Osteocyte (in vitro differentiated cells): ENCODE data around the gene RPL39L. TPM values are rescaled to one million over a fixed set of nuclear protein-coding genes. Genes with fewer than 3 reads are reported as not detected.

Experiments
- DNase-seq: peaks from one replicate; pipeline ENCODE4 v3.0.0; 2021; ENCODE audit warnings: mixed read lengths; ENCODE audit not compliant: unreplicated experiment; ENCODE audit errors: extremely low spot score
- H3K27ac Mint-ChIP-seq: one replicate; pipeline ENCODE4 v1.8.0; 2021; ENCODE audit warnings: mild to moderate bottlenecking, mixed read lengths; ENCODE audit not compliant: unreplicated experiment
- H3K27me3 Mint-ChIP-seq: one replicate; pipeline ENCODE4 v1.8.0; 2021; ENCODE audit warnings: mixed read lengths; ENCODE audit not compliant: unreplicated experiment
- H3K36me3 Mint-ChIP-seq: one replicate; pipeline ENCODE4 v1.8.0; 2021; ENCODE audit warnings: mixed read lengths; ENCODE audit not compliant: unreplicated experiment
- H3K4me1 Mint-ChIP-seq: one replicate; pipeline ENCODE4 v1.8.0; 2021; ENCODE audit warnings: mixed read lengths; ENCODE audit not compliant: unreplicated experiment
- H3K4me3 Mint-ChIP-seq: one replicate; pipeline ENCODE4 v1.8.0; 2021; ENCODE audit warnings: mild to moderate bottlenecking, moderate library complexity, mixed read lengths; ENCODE audit not compliant: unreplicated experiment
- H3K9me3 Mint-ChIP-seq: one replicate; pipeline ENCODE4 v1.8.0; 2021; ENCODE audit warnings: mixed read lengths; ENCODE audit not compliant: unreplicated experiment
- CTCF ChIP-seq: fragments of 200-600 bp; sonication (generic); IDR thresholded peaks from 2 replicates; pipeline ENCODE4 v1.5.0; 2021; ENCODE audit warnings: antibody characterized with exemption, mild to moderate bottlenecking, moderate library complexity
- total RNA-seq: library from RNA; stranded (reverse); gene quantifications from 2 replicates; pipeline ENCODE4 v1.2.1, GENCODE V29; 2021

The RPL39L gene
- total RNA-seq, 1 donor from 2014 or later: 19.5 TPM

- TF ChIP-seq CTCF: no peak
- Mint-ChIP-seq H3K9me3 (no peaks in the 10 kb centered on the region), H3K4me1 (no peaks in the 10 kb centered on the region), H3K36me3 (peaks cover 2% of the 10 kb centered on the region), H3K4me3 (no peak overlapping the region), H3K27me3 (no peaks in the 10 kb centered on the region), H3K27ac (no peak overlapping the region)
- DNase-seq: no peak
Observed at GRCh38 chr3:187114511-187114910, 24.8 kb downstream of the RPL39L start.

- H3K4me1 Mint-ChIP-seq: no peaks in the 10 kb centered on the region
- H3K27me3 Mint-ChIP-seq: no peaks in the 10 kb centered on the region
- TF ChIP-seq CTCF: peak; percentile 65
- no peak for DNase-seq
- no peaks in the 10 kb centered on the region for H3K9me3 Mint-ChIP-seq
- H3K36me3 Mint-ChIP-seq: peaks cover 2% of the 10 kb centered on the region
- no peak overlapping the region for H3K27ac Mint-ChIP-seq
- H3K4me3 Mint-ChIP-seq: no peak overlapping the region
Observed at GRCh38 chr3:187112934-187113793, 26.1 kb downstream of the RPL39L start.

- Mint-ChIP-seq H3K36me3 (no peaks in the 10 kb centered on the region), H3K9me3 (no peaks in the 10 kb centered on the region), H3K4me3 (no peak overlapping the region), H3K27me3 (no peaks in the 10 kb centered on the region), H3K27ac (no peak overlapping the region), H3K4me1 (no peaks in the 10 kb centered on the region)
- DNase-seq: no peak
- TF ChIP-seq CTCF: no peak
Observed at GRCh38 chr3:187110156-187110555, 29.1 kb downstream of the RPL39L start.

- TF ChIP-seq CTCF: no peak
- Mint-ChIP-seq H3K27me3 (no peaks in the 10 kb centered on the region), H3K36me3 (no peaks in the 10 kb centered on the region), H3K27ac (no peak overlapping the region), H3K4me1 (no peaks in the 10 kb centered on the region), H3K9me3 (no peaks in the 10 kb centered on the region), H3K4me3 (no peak overlapping the region)
- no peak for DNase-seq
Observed at GRCh38 chr3:187107989-187108388, 31.3 kb downstream of the RPL39L start.

GRCh38 chr3:187105700-187106099, 33.6 kb downstream of the RPL39L start:
- H3K9me3 Mint-ChIP-seq: no peaks in the 10 kb centered on the region
- no peak for TF ChIP-seq CTCF
- H3K36me3 Mint-ChIP-seq: no peaks in the 10 kb centered on the region
- no peaks in the 10 kb centered on the region for H3K27me3 Mint-ChIP-seq
- H3K27ac Mint-ChIP-seq: no peak overlapping the region
- DNase-seq: no peak
- H3K4me3 Mint-ChIP-seq: no peak overlapping the region
- H3K4me1 Mint-ChIP-seq: peaks cover 12% of the 10 kb centered on the region
